Neural progenitor cell (in vitro differentiated cells): ENCODE data around the gene SETDB2.

Source experiments
- EZH2 ChIP-seq: fragments of 200-600 bp; sonication (generic); IDR thresholded peaks from 2 replicates; pipeline ENCODE4 v1.6.1; 2017; ENCODE audit warnings: antibody characterized with exemption, mild to moderate bottlenecking, moderate library complexity
- EZH2phosphoT487 ChIP-seq: fragments of 200-600 bp; sonication (generic); IDR thresholded peaks from 2 replicates; pipeline ENCODE4 v1.6.1; 2017; ENCODE audit warnings: antibody characterized with exemption
- TF ChIP-seq, protein P1 (sequence below): fragments of 200-600 bp; sonication (generic); IDR thresholded peaks from 2 replicates; pipeline ENCODE4 v1.5.1; 2017; ENCODE audit warnings: antibody characterized with exemption, mild to moderate bottlenecking

DNA sequence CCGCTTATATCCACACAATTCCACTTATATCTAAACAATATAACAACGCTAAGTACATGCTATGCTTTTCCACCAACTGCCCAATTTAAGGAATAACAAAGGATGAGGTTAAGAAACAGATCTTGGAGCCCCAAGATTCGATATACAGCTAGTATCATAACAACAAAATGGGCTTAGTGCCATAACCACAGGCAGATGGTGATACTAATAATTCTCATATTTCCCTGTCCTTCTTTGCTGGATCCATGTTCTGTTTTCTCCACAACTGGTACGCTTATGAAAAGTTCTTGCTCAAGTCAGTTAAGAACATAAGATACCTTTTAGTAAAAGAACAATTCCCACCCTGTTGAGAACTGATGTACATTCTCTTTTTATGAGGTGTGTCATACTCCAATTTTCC lies 34.1 kb upstream of the SETDB2 start:
- TF ChIP-seq, protein P1, sequence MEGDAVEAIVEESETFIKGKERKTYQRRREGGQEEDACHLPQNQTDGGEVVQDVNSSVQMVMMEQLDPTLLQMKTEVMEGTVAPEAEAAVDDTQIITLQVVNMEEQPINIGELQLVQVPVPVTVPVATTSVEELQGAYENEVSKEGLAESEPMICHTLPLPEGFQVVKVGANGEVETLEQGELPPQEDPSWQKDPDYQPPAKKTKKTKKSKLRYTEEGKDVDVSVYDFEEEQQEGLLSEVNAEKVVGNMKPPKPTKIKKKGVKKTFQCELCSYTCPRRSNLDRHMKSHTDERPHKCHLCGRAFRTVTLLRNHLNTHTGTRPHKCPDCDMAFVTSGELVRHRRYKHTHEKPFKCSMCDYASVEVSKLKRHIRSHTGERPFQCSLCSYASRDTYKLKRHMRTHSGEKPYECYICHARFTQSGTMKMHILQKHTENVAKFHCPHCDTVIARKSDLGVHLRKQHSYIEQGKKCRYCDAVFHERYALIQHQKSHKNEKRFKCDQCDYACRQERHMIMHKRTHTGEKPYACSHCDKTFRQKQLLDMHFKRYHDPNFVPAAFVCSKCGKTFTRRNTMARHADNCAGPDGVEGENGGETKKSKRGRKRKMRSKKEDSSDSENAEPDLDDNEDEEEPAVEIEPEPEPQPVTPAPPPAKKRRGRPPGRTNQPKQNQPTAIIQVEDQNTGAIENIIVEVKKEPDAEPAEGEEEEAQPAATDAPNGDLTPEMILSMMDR, result no peak
- TF ChIP-seq EZH2 (no peak), EZH2phosphoT487 (no peak)
